IMR-90 (cell line): Measurements from ENCODE around the gene SPG11. TPM values are rescaled to one million over a fixed set of nuclear protein-coding genes. Genes with fewer than 3 reads are reported as not detected.
"Not testable (repeated sequence)": the region's sequence is repeated elsewhere in the genome, so short reads cannot be mapped to it uniquely, and the experiment has no call there.

Source experiments
- ATAC-seq: fragments of 200-7000 bp; cut with Tn5 transposase; 2 replicates; pipeline ENCODE4 v1.9.1; 2020; ENCODE audit warnings: low read depth, mild to moderate bottlenecking, moderate library complexity
- BruUV-seq: library from RNA; stranded (reverse); fragments of 400-500 nt; replicated peaks from 2 replicates; lab custom pipeline; 2021; lab: Mats Ljungman, UMichigan
- CTCF ChIA-PET: fragments of 300-600 bp; formaldehyde crosslinking; extraction: SDS; loops from one replicate; lab custom pipeline; 2021; ENCODE audit warnings: antibody characterized with exemption; lab: Yijun Ruan, JAX
- POLR2A ChIA-PET: fragments of 300-600 bp; sonication (Branson Sonifier 250); formaldehyde crosslinking; loops from one replicate; lab custom pipeline; 2022; ENCODE audit warnings: antibody characterized with exemption; ENCODE audit not compliant: unreplicated experiment; lab: Charles Lee
- DNase-seq: peaks from one replicate; pipeline ENCODE4 v3.0.0; 2013
- H2AFZ ChIP-seq: replicated peaks from 2 replicates; pipeline ENCODE3; 2013; ENCODE audit warnings: low read length, mild to moderate bottlenecking; ENCODE audit not compliant: poor library complexity
- H2AK5ac ChIP-seq: 2 replicates; pipeline ENCODE4 v1.6.1; 2013; ENCODE audit warnings: low read depth, low read length, inconsistent platforms
- H2AK9ac ChIP-seq: replicated peaks from 2 replicates; pipeline ENCODE3; 2013; ENCODE audit warnings: mild to moderate bottlenecking, low read depth, low read length, moderate library complexity; ENCODE audit not compliant: poor library complexity
- H2BK120ac ChIP-seq: 2 replicates; pipeline ENCODE4 v1.6.1; 2013; ENCODE audit warnings: low read depth, low read length, inconsistent platforms
- H2BK15ac ChIP-seq: 3 replicates; pipeline ENCODE4 v1.6.1; 2013; ENCODE audit warnings: low read depth, low read length, inconsistent platforms
- H2BK20ac ChIP-seq: 2 replicates; pipeline ENCODE4 v1.6.1; 2013; ENCODE audit warnings: low read depth, mild to moderate bottlenecking, inconsistent platforms, low read length, moderate library complexity
- H2BK5ac ChIP-seq: 2 replicates; pipeline ENCODE4 v1.6.1; 2013; ENCODE audit warnings: mild to moderate bottlenecking, low read depth, low read length, inconsistent platforms; ENCODE audit not compliant: poor library complexity, severe bottlenecking
- H3K14ac ChIP-seq: replicated peaks from 2 replicates; pipeline ENCODE4 v1.6.1; 2013; ENCODE audit warnings: low read depth, low read length, inconsistent platforms
- H3K18ac ChIP-seq: 2 replicates; pipeline ENCODE4 v1.6.1; 2013; ENCODE audit warnings: low read depth, low read length, control low read depth
- H3K23ac ChIP-seq: 2 replicates; pipeline ENCODE4 v1.6.1; 2013; ENCODE audit warnings: low read depth, low read length, inconsistent platforms
- H3K27ac ChIP-seq: 2 replicates; pipeline ENCODE4 v1.5.1; 2013; ENCODE audit warnings: mild to moderate bottlenecking, control low read depth, low read length; ENCODE audit not compliant: insufficient read depth
- H3K27me3 ChIP-seq: 2 replicates; pipeline ENCODE4 v1.6.1; 2013; ENCODE audit warnings: low read length; ENCODE audit not compliant: control insufficient read depth, insufficient read depth
- H3K36me3 ChIP-seq: 2 replicates; pipeline ENCODE4 v1.6.1; 2013; ENCODE audit warnings: low read length, mixed read lengths; ENCODE audit not compliant: control insufficient read depth, insufficient read depth
- H3K4ac ChIP-seq: 2 replicates; pipeline ENCODE4 v1.6.1; 2013; ENCODE audit warnings: low read depth, low read length, inconsistent platforms
- H3K4me1 ChIP-seq: 2 replicates; pipeline ENCODE4 v1.6.1; 2013; ENCODE audit warnings: low read length, mixed read lengths; ENCODE audit not compliant: control insufficient read depth, insufficient read depth
- H3K4me2 ChIP-seq: 2 replicates; pipeline ENCODE4 v1.6.1; 2013; ENCODE audit warnings: low read depth, mild to moderate bottlenecking, control low read depth, low read length, moderate library complexity
- H3K4me3 ChIP-seq: 2 replicates; pipeline ENCODE4 v1.5.1; 2013; ENCODE audit warnings: low read depth, mild to moderate bottlenecking, control low read depth, low read length, moderate library complexity; ENCODE audit not compliant: insufficient read depth
- H3K56ac ChIP-seq: 2 replicates; pipeline ENCODE4 v1.6.1; 2013; ENCODE audit warnings: low read length, inconsistent platforms; ENCODE audit not compliant: insufficient read depth; ENCODE audit errors: extremely low read depth
- H3K79me1 ChIP-seq, 2 experiments: 2 replicates each; pipeline ENCODE4 v1.6.1; 2013; ENCODE audit warnings: low read length in 2 of 2, inconsistent platforms in 1 of 2, low read depth in 1 of 2
- H3K9ac ChIP-seq: 2 replicates; pipeline ENCODE4 v1.6.1; 2013; ENCODE audit warnings: low read depth, low read length, control low read depth
- H3K9me1 ChIP-seq: 2 replicates; pipeline ENCODE4 v1.6.1; 2013; ENCODE audit warnings: low read length, inconsistent platforms; ENCODE audit not compliant: insufficient read depth
- H3K9me3 ChIP-seq: 2 replicates; pipeline ENCODE4 v1.6.1; 2013; ENCODE audit warnings: low read length; ENCODE audit not compliant: control insufficient read depth, insufficient read depth
- H4K20me1 ChIP-seq: 2 replicates; pipeline ENCODE4 v1.6.1; 2013; ENCODE audit warnings: low read length, inconsistent platforms; ENCODE audit not compliant: insufficient read depth
- H4K5ac ChIP-seq: 2 replicates; pipeline ENCODE4 v1.6.1; 2013; ENCODE audit warnings: mild to moderate bottlenecking, low read depth, low read length, control low read depth
- H4K8ac ChIP-seq, 2 experiments: 2 replicates each; pipeline ENCODE4 v1.6.1; 2013; ENCODE audit warnings: low read depth in 2 of 2, low read length in 2 of 2, control low read depth in 1 of 2, inconsistent platforms in 1 of 2
- H4K91ac ChIP-seq: 2 replicates; pipeline ENCODE4 v1.6.1; 2013; ENCODE audit warnings: low read depth, low read length, inconsistent platforms; ENCODE audit not compliant: insufficient read depth
- whole genome bisulfite sequencing, 2 experiments: methylation state at CpG; one replicate each; pipeline versions ENCODE4 v1.1.5 to v1.1.7; 2013; ENCODE audit warnings: missing lambda C conversion rate in 2 of 2; ENCODE audit not compliant: insufficient read length in 1 of 2; ENCODE audit errors: extremely low coverage in 2 of 2; 5-methylcytosine and 5-hydroxymethylcytosine counted together
- dilution Hi-C: fragments of 300-500 bp; cut with HindIII; formaldehyde crosslinking; loops from one replicate; pipeline ENCODE4 v1.14.3; 2018; ENCODE audit warnings: low sequenced_read_pairs; ENCODE audit not compliant: unreplicated experiment
- in situ Hi-C: fragments of 300-500 bp; cut with MboI; formaldehyde crosslinking; loops from 3 replicates; pipeline ENCODE4 v1.14.3; 2019; ENCODE audit warnings: low sequenced_read_pairs, inconsistent platforms, mixed read lengths
- intact Hi-C: fragments of 100-400 bp; cut with micrococcal nuclease; formaldehyde crosslinking; loops from 2 replicates; pipeline ENCODE4 v1.10.0; 2022
- polyA plus RNA-seq, 3 experiments: library from polyadenylated mRNA; depleted of rRNA; stranded (reverse); fragments of >200 nt; gene quantifications; 2 replicates each; pipeline ENCODE4 v1.2.3, GENCODE V29; 2012; ENCODE audit warnings: low replicate concordance in 1 of 3
- total RNA-seq: library from RNA; depleted of rRNA; stranded (reverse); fragments of >200 nt; gene quantifications from 2 replicates; pipeline ENCODE4 v1.2.3, GENCODE V29; 2012

SPG11 gene
- total and polyA plus RNA-seq, 2 of the 4 experiments (the other 2 are of a cell fraction): 30.8 to 32.6 TPM

- POLR2A ChIA-PET, H2BK5ac ChIP-seq: not testable (repeated sequence)
- CTCF ChIA-PET: interaction anchor here (1.0 kb wide), 1 partner anchor 11 kb away, joined by 5 read pairs; no protein-coding TSS in a partner anchor
Measured at GRCh38 chr15:44549152-44549551, 114.3 kb downstream of the SPG11 start.

More at GRCh38 chr15:44549152-44549551, 114.3 kb downstream of the SPG11 start:
- Histone ChIP-seq H4K20me1 (peaks cover 37% of the 10 kb centered on the region), H3K79me1 (peaks cover 23 to 53% of the 10 kb centered on the region in 2 experiments), H3K36me3 (peaks cover 17% of the 10 kb centered on the region)
- intact Hi-C loops, H3K4me2 ChIP-seq, BruUV-seq, H4K5ac ChIP-seq, H3K14ac ChIP-seq, H3K9me1 ChIP-seq, H3K4me1 ChIP-seq, H2AK5ac ChIP-seq, H3K18ac ChIP-seq, H3K56ac ChIP-seq, H2BK120ac ChIP-seq, H3K27me3 ChIP-seq, H4K91ac ChIP-seq, H3K9me3 ChIP-seq, H2AK9ac ChIP-seq, DNase-seq, H3K4ac ChIP-seq, H4K8ac ChIP-seq, H2BK15ac ChIP-seq, H3K9ac ChIP-seq, ATAC-seq, H3K27ac ChIP-seq, H3K23ac ChIP-seq, dilution Hi-C loops, H2BK20ac ChIP-seq, H3K4me3 ChIP-seq, in situ Hi-C loops, H2AFZ ChIP-seq: not testable (repeated sequence)
- 95% methylated on average over 5 of the region's 9 CpGs; no CpG with 5 or more reads in 1 of the 2 experiments for WGBS, 2 experiments
